HEK293 (cell line): ENCODE results near the gene TMC5.

Source experiments
- CTCF ChIA-PET: fragments of 350-600 bp; formaldehyde crosslinking; extraction: SDS; loops from one replicate; lab custom pipeline; 2021; ENCODE audit warnings: antibody characterized with exemption; lab: Yijun Ruan, JAX
- POLR2A ChIA-PET: fragments of 300-600 bp; formaldehyde crosslinking; extraction: SDS; loops from one replicate; lab custom pipeline; 2020; ENCODE audit warnings: antibody characterized with exemption, inconsistent platforms; lab: Yijun Ruan, JAX
- H3K27ac ChIP-seq: fragments of 200-500 bp; sonication (Bioruptor generic); 2 replicates; pipeline ENCODE4 v1.5.1; 2014; ENCODE audit warnings: low read depth, low read length, control low read depth, inconsistent platforms; ENCODE audit errors: extremely low read depth
- H3K36me3 ChIP-seq, 2 experiments: fragments of 200-500 bp in 1 of 2; sonication (Bioruptor generic) in 1 of 2; 1 replicate in 1 of 2; 2 replicates in 1 of 2; pipeline ENCODE4 v1.5.1; 2014 to 2017; ENCODE audit warnings: inconsistent platforms in 2 of 2, low read length in 2 of 2; ENCODE audit not compliant: control insufficient read depth in 2 of 2, insufficient read depth in 1 of 2
- H3K4me1 ChIP-seq: fragments of 200-500 bp; sonication (Bioruptor generic); 2 replicates; pipeline ENCODE4 v1.5.1; 2014; ENCODE audit warnings: mild to moderate bottlenecking, low read length, inconsistent platforms; ENCODE audit not compliant: control insufficient read depth, insufficient read depth
- H3K4me3 ChIP-seq: 2 replicates; pipeline ENCODE4 v1.5.1; 2011; ENCODE audit warnings: low read depth, mild to moderate bottlenecking, control low read depth, low read length, moderate library complexity
- H3K9me3 ChIP-seq: fragments of 200-500 bp; sonication (Bioruptor generic); 2 replicates; pipeline ENCODE4 v1.5.1; 2014; ENCODE audit warnings: low read depth, low read length, inconsistent platforms; ENCODE audit not compliant: control insufficient read depth, insufficient read depth
- BCL11B ChIP-seq: fragments of 450-650 bp; formaldehyde crosslinking; IDR thresholded peaks from 2 replicates; pipeline ENCODE4 v1.5.1; 2016; ENCODE audit warnings: low read depth, missing biosample characterization, missing genetic modification characterization
- FEZF1 ChIP-seq: fragments of 450-650 bp; formaldehyde crosslinking; IDR thresholded peaks from 2 replicates; pipeline ENCODE4 v1.5.1; 2016; ENCODE audit warnings: missing biosample characterization, missing genetic modification characterization
- HOXD13 ChIP-seq: sonication (generic); formaldehyde crosslinking; IDR thresholded peaks from 2 replicates; pipeline ENCODE4 v1.8.0; 2022; ENCODE audit warnings: missing genetic modification reagents, borderline replicate concordance
- KLF10 ChIP-seq: fragments of 450-650 bp; IDR thresholded peaks from 2 replicates; pipeline ENCODE4 v1.5.1; 2018; ENCODE audit warnings: missing biosample characterization, mild to moderate bottlenecking, missing genetic modification characterization
- KLF16 ChIP-seq: fragments of 450-650 bp; formaldehyde crosslinking; IDR thresholded peaks from 2 replicates; pipeline ENCODE4 v1.5.1; 2017; ENCODE audit warnings: missing biosample characterization, missing genetic modification characterization
- PRDM1 ChIP-seq: fragments of 450-650 bp; formaldehyde crosslinking; IDR thresholded peaks from 2 replicates; pipeline ENCODE4; 2016; ENCODE audit warnings: missing biosample characterization, missing genetic modification characterization
- REPIN1 ChIP-seq: fragments of 450-650 bp; formaldehyde crosslinking; IDR thresholded peaks from 2 replicates; pipeline ENCODE4 v1.5.1; 2017; ENCODE audit warnings: missing biosample characterization, missing genetic modification characterization, low read depth
- SETDB1 ChIP-seq: IDR thresholded peaks from one replicate; pipeline ENCODE4 v1.6.1; 2017; ENCODE audit warnings: mild to moderate bottlenecking, low read length, moderate library complexity, mixed read lengths; ENCODE audit not compliant: insufficient read length
- SP3 ChIP-seq: fragments of 450-650 bp; formaldehyde crosslinking; IDR thresholded peaks from 2 replicates; pipeline ENCODE4 v1.5.1; 2016; ENCODE audit warnings: missing biosample characterization, missing genetic modification characterization
- SP7 ChIP-seq: fragments of 450-650 bp; formaldehyde crosslinking; IDR thresholded peaks from 2 replicates; pipeline ENCODE4 v1.5.1; 2016; ENCODE audit warnings: missing biosample characterization, missing genetic modification characterization
- TCF7L2 ChIP-seq: IDR thresholded peaks from 2 replicates; pipeline ENCODE4 v1.6.1; 2011; ENCODE audit warnings: low read depth, mild to moderate bottlenecking, inconsistent platforms, low read length, moderate library complexity, borderline replicate concordance
- ZBTB1 ChIP-seq: fragments of 450-650 bp; formaldehyde crosslinking; IDR thresholded peaks from 2 replicates; pipeline ENCODE4 v1.5.1; 2016; ENCODE audit warnings: missing biosample characterization, missing genetic modification characterization
- ZBTB8A ChIP-seq: fragments of 450-650 bp; formaldehyde crosslinking; IDR thresholded peaks from 2 replicates; pipeline ENCODE4 v1.5.1; 2016; ENCODE audit warnings: missing biosample characterization, missing genetic modification characterization
- ZFHX2 ChIP-seq: fragments of 450-650 bp; formaldehyde crosslinking; conservative IDR thresholded peaks from 2 replicates; pipeline ENCODE4 v1.5.1; 2016; ENCODE audit warnings: missing biosample characterization, missing genetic modification characterization
- ZNF112 ChIP-seq: fragments of 450-650 bp; formaldehyde crosslinking; IDR thresholded peaks from 2 replicates; pipeline ENCODE4 v1.5.0; 2017; ENCODE audit warnings: missing biosample characterization, missing genetic modification characterization
- ZNF157 ChIP-seq: fragments of 450-650 bp; formaldehyde crosslinking; IDR thresholded peaks from 2 replicates; pipeline ENCODE4 v1.5.1; 2016; ENCODE audit warnings: missing biosample characterization, missing genetic modification characterization
- ZNF175 ChIP-seq: fragments of 450-650 bp; formaldehyde crosslinking; IDR thresholded peaks from 2 replicates; pipeline ENCODE4 v1.5.1; 2016; ENCODE audit warnings: missing biosample characterization, missing genetic modification characterization
- ZNF19 ChIP-seq: fragments of 450-650 bp; formaldehyde crosslinking; IDR thresholded peaks from 2 replicates; pipeline ENCODE4; 2016; ENCODE audit warnings: missing biosample characterization, missing genetic modification characterization, low read depth
- ZNF366 ChIP-seq: fragments of 450-650 bp; formaldehyde crosslinking; conservative IDR thresholded peaks from 2 replicates; pipeline ENCODE4 v1.5.1; 2016; ENCODE audit warnings: missing biosample characterization, missing genetic modification characterization
- ZNF548 ChIP-seq: fragments of 450-650 bp; formaldehyde crosslinking; IDR thresholded peaks from 2 replicates; pipeline ENCODE4 v1.5.1; 2016; ENCODE audit warnings: missing biosample characterization, missing genetic modification characterization
- ZNF555 ChIP-seq: fragments of 450-650 bp; formaldehyde crosslinking; conservative IDR thresholded peaks from 2 replicates; pipeline ENCODE4 v1.5.1; 2017; ENCODE audit warnings: missing biosample characterization, mild to moderate bottlenecking, missing genetic modification characterization, inconsistent platforms
- ZNF561 ChIP-seq: fragments of 450-650 bp; IDR thresholded peaks from 2 replicates; pipeline ENCODE4 v1.5.1; 2018; ENCODE audit warnings: missing biosample characterization, missing genetic modification characterization, borderline replicate concordance
- ZNF664 ChIP-seq: fragments of 450-650 bp; formaldehyde crosslinking; IDR thresholded peaks from 2 replicates; pipeline ENCODE4 v1.5.1; 2016; ENCODE audit warnings: missing biosample characterization, missing genetic modification characterization
- ZNF768 ChIP-seq: fragments of 450-650 bp; formaldehyde crosslinking; IDR thresholded peaks from 2 replicates; pipeline ENCODE4 v1.5.1; 2018; ENCODE audit warnings: missing biosample characterization, mild to moderate bottlenecking, missing genetic modification characterization
- ZNF843 ChIP-seq: fragments of 450-650 bp; formaldehyde crosslinking; IDR thresholded peaks from 2 replicates; pipeline ENCODE4 v1.5.1; 2016; ENCODE audit warnings: missing biosample characterization, missing genetic modification characterization
- ZSCAN23 ChIP-seq: fragments of 450-650 bp; formaldehyde crosslinking; IDR thresholded peaks from 2 replicates; pipeline ENCODE4 v1.5.1; 2016; ENCODE audit warnings: missing biosample characterization, missing genetic modification characterization
- TF ChIP-seq, protein P1 (sequence below): fragments of 450-650 bp; formaldehyde crosslinking; IDR thresholded peaks from 2 replicates; pipeline ENCODE4 v1.5.1; 2016; ENCODE audit warnings: missing biosample characterization, missing genetic modification characterization
- TF ChIP-seq, protein P2 (sequence below): fragments of 450-650 bp; formaldehyde crosslinking; IDR thresholded peaks from 2 replicates; pipeline ENCODE4 v1.5.1; 2016; ENCODE audit warnings: missing biosample characterization, missing genetic modification characterization
- TF ChIP-seq, protein P3 (sequence below): fragments of 450-650 bp; formaldehyde crosslinking; IDR thresholded peaks from 2 replicates; pipeline ENCODE4 v1.5.1; 2016; ENCODE audit warnings: missing biosample characterization, missing genetic modification characterization
- TF ChIP-seq, protein P4 (sequence below): fragments of 450-650 bp; formaldehyde crosslinking; optimal IDR thresholded peaks from 2 replicates; pipeline ENCODE3; 2016; ENCODE audit warnings: missing biosample characterization, mild to moderate bottlenecking, missing genetic modification characterization

The TMC5 gene

DNA sequence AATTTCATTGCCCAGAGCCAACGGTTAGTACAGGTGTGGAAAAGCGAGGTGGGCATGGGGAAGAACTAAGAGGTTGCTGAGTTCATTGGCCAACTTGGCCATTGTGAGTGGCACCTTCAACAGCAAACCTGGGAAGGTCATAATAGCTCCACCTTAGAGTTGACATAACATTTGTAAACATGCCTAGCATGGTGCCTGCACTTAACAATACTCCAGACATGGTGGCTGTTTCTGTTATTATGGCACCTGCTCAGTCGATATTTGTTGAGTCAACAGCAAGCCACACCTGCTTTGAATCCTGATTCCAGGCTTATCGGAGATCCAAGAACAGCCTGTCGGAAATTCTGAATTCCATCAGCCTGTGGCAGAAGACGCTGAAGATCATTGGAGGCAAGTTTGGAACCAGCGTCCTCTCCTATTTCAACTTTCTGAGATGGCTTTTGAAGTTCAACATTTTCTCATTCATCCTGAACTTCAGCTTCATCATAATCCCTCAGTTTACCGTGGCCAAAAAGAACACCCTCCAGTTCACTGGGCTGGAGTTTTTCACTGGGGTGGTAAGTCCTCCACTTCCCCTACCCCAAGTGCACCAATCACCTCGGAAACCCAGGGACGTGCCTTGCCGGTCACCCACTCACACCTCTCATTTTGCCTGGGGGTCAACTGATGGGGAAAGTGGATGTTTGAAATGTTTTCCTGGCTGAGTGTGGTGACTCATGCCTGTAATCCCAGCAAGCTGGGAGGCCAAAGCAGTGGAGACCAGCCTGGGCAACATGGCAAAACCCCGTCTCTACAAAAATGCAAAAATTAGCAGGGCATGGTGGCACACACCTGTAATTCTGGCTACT is 46.0 kb downstream of the TMC5 start (continued):
- TF ChIP-seq, protein P1, sequence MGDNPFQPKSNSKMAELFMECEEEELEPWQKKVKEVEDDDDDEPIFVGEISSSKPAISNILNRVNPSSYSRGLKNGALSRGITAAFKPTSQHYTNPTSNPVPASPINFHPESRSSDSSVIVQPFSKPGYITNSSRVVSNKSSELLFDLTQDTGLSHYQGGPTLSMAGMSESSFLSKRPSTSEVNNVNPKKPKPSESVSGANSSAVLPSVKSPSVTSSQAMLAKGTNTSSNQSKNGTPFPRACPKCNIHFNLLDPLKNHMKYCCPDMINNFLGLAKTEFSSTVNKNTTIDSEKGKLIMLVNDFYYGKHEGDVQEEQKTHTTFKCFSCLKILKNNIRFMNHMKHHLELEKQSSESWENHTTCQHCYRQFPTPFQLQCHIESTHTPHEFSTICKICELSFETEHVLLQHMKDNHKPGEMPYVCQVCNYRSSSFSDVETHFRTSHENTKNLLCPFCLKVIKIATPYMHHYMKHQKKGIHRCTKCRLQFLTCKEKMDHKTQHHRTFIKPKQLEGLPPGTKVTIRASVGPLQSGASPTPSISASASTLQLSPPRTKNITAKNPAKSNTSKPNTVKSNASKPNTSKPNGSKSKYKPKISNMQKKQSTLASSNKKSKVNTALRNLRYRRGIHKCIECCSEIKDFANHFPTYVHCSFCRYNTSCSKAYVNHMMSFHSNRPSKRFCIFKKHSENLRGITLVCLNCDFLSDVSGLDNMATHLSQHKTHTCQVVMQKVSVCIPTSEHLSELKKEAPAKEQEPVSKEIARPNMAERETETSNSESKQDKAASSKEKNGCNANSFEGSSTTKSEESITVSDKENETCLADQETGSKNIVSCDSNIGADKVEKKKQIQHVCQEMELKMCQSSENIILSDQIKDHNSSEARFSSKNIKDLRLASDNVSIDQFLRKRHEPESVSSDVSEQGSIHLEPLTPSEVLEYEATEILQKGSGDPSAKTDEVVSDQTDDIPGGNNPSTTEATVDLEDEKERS (tag by site-specific recombination) = no peak
- TF ChIP-seq BCL11B (tag by site-specific recombination) = no peak
- no peak for TF ChIP-seq REPIN1 (tag by site-specific recombination)
- TF ChIP-seq ZBTB8A (tag by site-specific recombination) = no peak
- no peak for TF ChIP-seq HOXD13
- TF ChIP-seq KLF10 (tag by site-specific recombination) = no peak
- TF ChIP-seq PRDM1 (tag by site-specific recombination) = no peak
- no peak for TF ChIP-seq SETDB1
- TF ChIP-seq, protein P2, sequence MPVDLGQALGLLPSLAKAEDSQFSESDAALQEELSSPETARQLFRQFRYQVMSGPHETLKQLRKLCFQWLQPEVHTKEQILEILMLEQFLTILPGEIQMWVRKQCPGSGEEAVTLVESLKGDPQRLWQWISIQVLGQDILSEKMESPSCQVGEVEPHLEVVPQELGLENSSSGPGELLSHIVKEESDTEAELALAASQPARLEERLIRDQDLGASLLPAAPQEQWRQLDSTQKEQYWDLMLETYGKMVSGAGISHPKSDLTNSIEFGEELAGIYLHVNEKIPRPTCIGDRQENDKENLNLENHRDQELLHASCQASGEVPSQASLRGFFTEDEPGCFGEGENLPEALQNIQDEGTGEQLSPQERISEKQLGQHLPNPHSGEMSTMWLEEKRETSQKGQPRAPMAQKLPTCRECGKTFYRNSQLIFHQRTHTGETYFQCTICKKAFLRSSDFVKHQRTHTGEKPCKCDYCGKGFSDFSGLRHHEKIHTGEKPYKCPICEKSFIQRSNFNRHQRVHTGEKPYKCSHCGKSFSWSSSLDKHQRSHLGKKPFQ (tag by site-specific recombination) = no peak
- no peak for TF ChIP-seq ZSCAN23 (tag by site-specific recombination)

DNA sequence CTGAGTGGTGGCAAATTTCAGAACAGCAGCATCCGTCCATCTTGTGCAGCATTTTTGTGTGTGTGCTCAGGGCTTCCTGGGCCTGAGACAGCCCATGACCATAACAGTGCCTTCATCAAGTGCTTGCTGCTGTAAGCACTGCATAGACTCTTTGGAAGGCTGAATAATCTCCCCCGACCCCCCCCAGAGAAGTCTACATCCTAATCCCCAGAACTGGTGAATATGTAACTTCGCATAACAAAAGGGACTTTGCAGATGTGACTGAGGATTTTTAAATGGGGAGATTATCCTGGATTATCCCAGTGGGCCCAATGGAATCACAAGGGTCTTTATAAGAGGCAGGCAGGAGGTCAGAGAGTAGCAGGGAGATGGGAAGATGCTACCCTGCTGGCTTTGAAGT is 50.6 kb downstream of the TMC5 start:
- POLR2A ChIA-PET = no interaction called here
- no peaks in the 10 kb centered on the region for H3K4me1 ChIP-seq
- H3K9me3 ChIP-seq = no peaks in the 10 kb centered on the region
- H3K4me3 ChIP-seq = no peak overlapping the region
- no peaks in the 10 kb centered on the region for H3K36me3 ChIP-seq
- no peak overlapping the region for H3K27ac ChIP-seq
- CTCF ChIA-PET = no interaction called here
- TF ChIP-seq KLF16 (tag by site-specific recombination) (no peak), SP7 (no peak), ZNF175 (tag by site-specific recombination) (no peak), ZNF555 (tag by site-specific recombination) (no peak), SP3 (tag by site-specific recombination) (no peak), ZFHX2 (tag by site-specific recombination) (no peak), ZNF19 (tag by site-specific recombination) (no peak), ZNF664 (tag by site-specific recombination) (no peak), ZNF561 (tag by site-specific recombination) (no peak), ZNF366 (tag by site-specific recombination) (no peak), ZNF112 (no peak), ZBTB1 (tag by site-specific recombination) (no peak), ZNF768 (tag by site-specific recombination) (no peak), ZNF843 (tag by site-specific recombination) (no peak), TCF7L2 (no peak), FEZF1 (no peak), ZNF548 (tag by site-specific recombination) (no peak), ZNF157 (tag by site-specific recombination) (no peak)
- TF ChIP-seq, protein P3, sequence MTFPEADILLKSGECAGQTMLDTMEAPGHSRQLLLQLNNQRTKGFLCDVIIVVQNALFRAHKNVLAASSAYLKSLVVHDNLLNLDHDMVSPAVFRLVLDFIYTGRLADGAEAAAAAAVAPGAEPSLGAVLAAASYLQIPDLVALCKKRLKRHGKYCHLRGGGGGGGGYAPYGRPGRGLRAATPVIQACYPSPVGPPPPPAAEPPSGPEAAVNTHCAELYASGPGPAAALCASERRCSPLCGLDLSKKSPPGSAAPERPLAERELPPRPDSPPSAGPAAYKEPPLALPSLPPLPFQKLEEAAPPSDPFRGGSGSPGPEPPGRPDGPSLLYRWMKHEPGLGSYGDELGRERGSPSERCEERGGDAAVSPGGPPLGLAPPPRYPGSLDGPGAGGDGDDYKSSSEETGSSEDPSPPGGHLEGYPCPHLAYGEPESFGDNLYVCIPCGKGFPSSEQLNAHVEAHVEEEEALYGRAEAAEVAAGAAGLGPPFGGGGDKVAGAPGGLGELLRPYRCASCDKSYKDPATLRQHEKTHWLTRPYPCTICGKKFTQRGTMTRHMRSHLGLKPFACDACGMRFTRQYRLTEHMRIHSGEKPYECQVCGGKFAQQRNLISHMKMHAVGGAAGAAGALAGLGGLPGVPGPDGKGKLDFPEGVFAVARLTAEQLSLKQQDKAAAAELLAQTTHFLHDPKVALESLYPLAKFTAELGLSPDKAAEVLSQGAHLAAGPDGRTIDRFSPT (tag by site-specific recombination) = no peak
- TF ChIP-seq, protein P4, sequence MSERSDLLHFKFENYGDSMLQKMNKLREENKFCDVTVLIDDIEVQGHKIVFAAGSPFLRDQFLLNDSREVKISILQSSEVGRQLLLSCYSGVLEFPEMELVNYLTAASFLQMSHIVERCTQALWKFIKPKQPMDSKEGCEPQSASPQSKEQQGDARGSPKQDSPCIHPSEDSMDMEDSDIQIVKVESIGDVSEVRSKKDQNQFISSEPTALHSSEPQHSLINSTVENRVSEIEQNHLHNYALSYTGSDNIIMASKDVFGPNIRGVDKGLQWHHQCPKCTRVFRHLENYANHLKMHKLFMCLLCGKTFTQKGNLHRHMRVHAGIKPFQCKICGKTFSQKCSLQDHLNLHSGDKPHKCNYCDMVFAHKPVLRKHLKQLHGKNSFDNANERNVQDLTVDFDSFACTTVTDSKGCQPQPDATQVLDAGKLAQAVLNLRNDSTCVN (tag by site-specific recombination) = no peak
